ENCODE measurements around the gene RAD1.

DNA sequence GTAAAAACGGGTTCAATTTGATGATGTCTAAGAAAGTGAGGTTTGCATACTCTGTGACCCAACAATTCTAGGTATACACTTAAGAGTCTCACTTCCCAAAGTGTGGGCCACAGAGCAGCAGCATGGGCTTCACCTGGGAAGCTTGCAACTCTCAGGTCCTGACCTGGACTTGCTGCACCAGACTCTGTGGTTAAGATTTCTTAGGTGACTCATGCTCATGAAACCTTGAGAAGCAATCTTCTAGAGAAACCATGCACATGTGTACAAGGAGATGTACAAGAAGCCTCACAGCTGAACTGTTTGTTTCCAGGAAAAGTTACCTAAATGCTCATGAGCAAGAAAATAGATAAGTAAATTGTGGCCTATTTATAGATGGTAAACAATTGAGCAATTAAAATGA lies 44.0 kb upstream of the RAD1 start:
- no peak for TF ChIP-seq CTCF (IDR thresholded peaks at IDR 0.05)
- no peak for TF ChIP-seq POLR2A (IDR thresholded peaks at IDR 0.05)

All from adrenal gland (tissue), 5 donors.